Gastroesophageal sphincter (tissue), 3 donors: ENCODE data around the gene CDH15.

Source experiments
- CTCF ChIP-seq, 4 experiments: fragments of 200-600 bp in 2 of 4; fragments of 450-650 bp in 2 of 4; sonication (generic) in 1 of 4; IDR thresholded peaks; one replicate each; pipeline ENCODE4 v1.5.1; 2017 to 2019; ENCODE audit warnings: antibody characterized with exemption in 4 of 4, mild to moderate bottlenecking in 2 of 4, moderate library complexity in 2 of 4
- POLR2A ChIP-seq, 2 donors: fragments of 450-650 bp; IDR thresholded peaks; one replicate each; pipeline ENCODE4 v1.6.1; 2017; ENCODE audit warnings: antibody characterized with exemption in 2 of 2, mild to moderate bottlenecking in 2 of 2, moderate library complexity in 1 of 2
- POLR2AphosphoS5 ChIP-seq: sonication (generic); formaldehyde crosslinking; IDR thresholded peaks from one replicate; pipeline ENCODE4 v1.6.1; 2017; ENCODE audit warnings: antibody characterized with exemption

GRCh38 chr16:89172171-89172527, 601 bp downstream of the CDH15 start:
- TF ChIP-seq CTCF (IDR thresholded peaks at IDR 0.05) (no peak), POLR2A (IDR thresholded peaks at IDR 0.05) (no peak), POLR2AphosphoS5 (no peak)
